IMR-90 (cell line): ENCODE results near the gene SPDYE2. TPM values are rescaled to one million over a fixed set of nuclear protein-coding genes. Genes with fewer than 3 reads are reported as not detected.
A peak's percentile ranks its signal among the peaks of the same experiment; 100 is the strongest.
"Not testable (repeated sequence)": the region's sequence is repeated elsewhere in the genome, so short reads cannot be mapped to it uniquely, and the experiment has no call there.

ENCODE experiments used
- ATAC-seq: fragments of 200-7000 bp; cut with Tn5 transposase; 2 replicates; pipeline ENCODE4 v1.9.1; 2020; ENCODE audit warnings: low read depth, mild to moderate bottlenecking, moderate library complexity
- BruUV-seq: library from RNA; stranded (reverse); fragments of 400-500 nt; replicated peaks from 2 replicates; lab custom pipeline; 2021; lab: Mats Ljungman, UMichigan
- CTCF ChIA-PET: fragments of 300-600 bp; formaldehyde crosslinking; extraction: SDS; loops from one replicate; lab custom pipeline; 2021; ENCODE audit warnings: antibody characterized with exemption; lab: Yijun Ruan, JAX
- POLR2A ChIA-PET: fragments of 300-600 bp; sonication (Branson Sonifier 250); formaldehyde crosslinking; loops from one replicate; lab custom pipeline; 2022; ENCODE audit warnings: antibody characterized with exemption; ENCODE audit not compliant: unreplicated experiment; lab: Charles Lee
- DNase-seq: peaks from one replicate; pipeline ENCODE4 v3.0.0; 2013
- H2AFZ ChIP-seq: replicated peaks from 2 replicates; pipeline ENCODE3; 2013; ENCODE audit warnings: low read length, mild to moderate bottlenecking; ENCODE audit not compliant: poor library complexity
- H2AK5ac ChIP-seq: 2 replicates; pipeline ENCODE4 v1.6.1; 2013; ENCODE audit warnings: low read depth, low read length, inconsistent platforms
- H2AK9ac ChIP-seq: replicated peaks from 2 replicates; pipeline ENCODE3; 2013; ENCODE audit warnings: mild to moderate bottlenecking, low read depth, low read length, moderate library complexity; ENCODE audit not compliant: poor library complexity
- H2BK120ac ChIP-seq: 2 replicates; pipeline ENCODE4 v1.6.1; 2013; ENCODE audit warnings: low read depth, low read length, inconsistent platforms
- H2BK15ac ChIP-seq: 3 replicates; pipeline ENCODE4 v1.6.1; 2013; ENCODE audit warnings: low read depth, low read length, inconsistent platforms
- H2BK20ac ChIP-seq: 2 replicates; pipeline ENCODE4 v1.6.1; 2013; ENCODE audit warnings: low read depth, mild to moderate bottlenecking, inconsistent platforms, low read length, moderate library complexity
- H2BK5ac ChIP-seq: 2 replicates; pipeline ENCODE4 v1.6.1; 2013; ENCODE audit warnings: mild to moderate bottlenecking, low read depth, low read length, inconsistent platforms; ENCODE audit not compliant: poor library complexity, severe bottlenecking
- H3K14ac ChIP-seq: replicated peaks from 2 replicates; pipeline ENCODE4 v1.6.1; 2013; ENCODE audit warnings: low read depth, low read length, inconsistent platforms
- H3K18ac ChIP-seq: 2 replicates; pipeline ENCODE4 v1.6.1; 2013; ENCODE audit warnings: low read depth, low read length, control low read depth
- H3K23ac ChIP-seq: 2 replicates; pipeline ENCODE4 v1.6.1; 2013; ENCODE audit warnings: low read depth, low read length, inconsistent platforms
- H3K27ac ChIP-seq: 2 replicates; pipeline ENCODE4 v1.5.1; 2013; ENCODE audit warnings: mild to moderate bottlenecking, control low read depth, low read length; ENCODE audit not compliant: insufficient read depth
- H3K27me3 ChIP-seq: 2 replicates; pipeline ENCODE4 v1.6.1; 2013; ENCODE audit warnings: low read length; ENCODE audit not compliant: control insufficient read depth, insufficient read depth
- H3K36me3 ChIP-seq: 2 replicates; pipeline ENCODE4 v1.6.1; 2013; ENCODE audit warnings: low read length, mixed read lengths; ENCODE audit not compliant: control insufficient read depth, insufficient read depth
- H3K4ac ChIP-seq: 2 replicates; pipeline ENCODE4 v1.6.1; 2013; ENCODE audit warnings: low read depth, low read length, inconsistent platforms
- H3K4me1 ChIP-seq: 2 replicates; pipeline ENCODE4 v1.6.1; 2013; ENCODE audit warnings: low read length, mixed read lengths; ENCODE audit not compliant: control insufficient read depth, insufficient read depth
- H3K4me2 ChIP-seq: 2 replicates; pipeline ENCODE4 v1.6.1; 2013; ENCODE audit warnings: low read depth, mild to moderate bottlenecking, control low read depth, low read length, moderate library complexity
- H3K4me3 ChIP-seq: 2 replicates; pipeline ENCODE4 v1.5.1; 2013; ENCODE audit warnings: low read depth, mild to moderate bottlenecking, control low read depth, low read length, moderate library complexity; ENCODE audit not compliant: insufficient read depth
- H3K56ac ChIP-seq: 2 replicates; pipeline ENCODE4 v1.6.1; 2013; ENCODE audit warnings: low read length, inconsistent platforms; ENCODE audit not compliant: insufficient read depth; ENCODE audit errors: extremely low read depth
- H3K79me1 ChIP-seq, 2 experiments: 2 replicates each; pipeline ENCODE4 v1.6.1; 2013; ENCODE audit warnings: low read length in 2 of 2, inconsistent platforms in 1 of 2, low read depth in 1 of 2
- H3K9ac ChIP-seq: 2 replicates; pipeline ENCODE4 v1.6.1; 2013; ENCODE audit warnings: low read depth, low read length, control low read depth
- H3K9me1 ChIP-seq: 2 replicates; pipeline ENCODE4 v1.6.1; 2013; ENCODE audit warnings: low read length, inconsistent platforms; ENCODE audit not compliant: insufficient read depth
- H3K9me3 ChIP-seq: 2 replicates; pipeline ENCODE4 v1.6.1; 2013; ENCODE audit warnings: low read length; ENCODE audit not compliant: control insufficient read depth, insufficient read depth
- H4K20me1 ChIP-seq: 2 replicates; pipeline ENCODE4 v1.6.1; 2013; ENCODE audit warnings: low read length, inconsistent platforms; ENCODE audit not compliant: insufficient read depth
- H4K5ac ChIP-seq: 2 replicates; pipeline ENCODE4 v1.6.1; 2013; ENCODE audit warnings: mild to moderate bottlenecking, low read depth, low read length, control low read depth
- H4K8ac ChIP-seq, 2 experiments: 2 replicates each; pipeline ENCODE4 v1.6.1; 2013; ENCODE audit warnings: low read depth in 2 of 2, low read length in 2 of 2, control low read depth in 1 of 2, inconsistent platforms in 1 of 2
- H4K91ac ChIP-seq: 2 replicates; pipeline ENCODE4 v1.6.1; 2013; ENCODE audit warnings: low read depth, low read length, inconsistent platforms; ENCODE audit not compliant: insufficient read depth
- WGBS, 2 experiments: methylation state at CpG; one replicate each; pipeline versions ENCODE4 v1.1.5 to v1.1.7; 2013; ENCODE audit warnings: missing lambda C conversion rate in 2 of 2; ENCODE audit not compliant: insufficient read length in 1 of 2; ENCODE audit errors: extremely low coverage in 2 of 2; 5-methylcytosine and 5-hydroxymethylcytosine counted together
- dilution Hi-C: fragments of 300-500 bp; cut with HindIII; formaldehyde crosslinking; loops from one replicate; pipeline ENCODE4 v1.14.3; 2018; ENCODE audit warnings: low sequenced_read_pairs; ENCODE audit not compliant: unreplicated experiment
- in situ Hi-C: fragments of 300-500 bp; cut with MboI; formaldehyde crosslinking; loops from 3 replicates; pipeline ENCODE4 v1.14.3; 2019; ENCODE audit warnings: low sequenced_read_pairs, inconsistent platforms, mixed read lengths
- intact Hi-C: fragments of 100-400 bp; cut with micrococcal nuclease; formaldehyde crosslinking; loops from 2 replicates; pipeline ENCODE4 v1.10.0; 2022
- polyA plus RNA-seq, 3 experiments: library from polyadenylated mRNA; depleted of rRNA; stranded (reverse); fragments of >200 nt; gene quantifications; 2 replicates each; pipeline ENCODE4 v1.2.3, GENCODE V29; 2012; ENCODE audit warnings: low replicate concordance in 1 of 3
- total RNA-seq: library from RNA; depleted of rRNA; stranded (reverse); fragments of >200 nt; gene quantifications from 2 replicates; pipeline ENCODE4 v1.2.3, GENCODE V29; 2012; rRNA removed

The SPDYE2 gene
- total and polyA plus RNA-seq, 2 of the 4 experiments (the other 2 are of a cell fraction), result not detected

DNA sequence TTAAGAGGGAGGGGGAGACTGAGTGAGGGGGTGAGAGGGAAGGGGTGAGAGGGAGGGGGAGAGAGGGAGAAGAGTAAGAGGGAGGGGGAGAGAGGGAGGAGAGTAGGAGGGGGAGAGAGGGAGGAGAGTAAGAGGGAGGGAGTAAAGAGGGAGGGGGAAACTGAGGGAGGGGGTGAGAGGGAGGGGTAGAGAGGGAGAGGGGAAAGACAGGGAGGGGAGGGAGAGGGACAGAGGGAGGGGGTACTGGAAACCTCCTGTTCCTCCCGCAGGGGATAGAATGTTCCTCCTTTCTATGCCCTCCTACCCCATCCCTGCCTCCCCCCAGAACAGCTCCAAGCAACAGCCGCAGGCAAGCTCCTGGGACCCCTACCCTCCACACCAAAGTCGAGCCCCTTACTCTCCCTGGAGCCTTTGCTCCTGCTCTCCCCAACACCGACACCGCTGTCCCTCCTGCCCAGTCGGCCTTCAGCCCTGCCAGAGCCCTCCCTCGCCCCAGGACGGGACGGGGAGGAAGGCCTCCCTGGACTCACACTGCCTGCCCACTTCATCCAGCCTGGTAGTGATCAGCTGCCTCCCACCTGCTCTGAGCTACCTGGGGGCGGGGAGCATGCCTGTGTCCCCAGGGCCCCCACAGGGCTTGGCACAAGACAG, 60.8 kb downstream of the SPDYE2 start:
- H3K4me2 ChIP-seq, result peak overlapping the region; percentile 55
- peak overlapping the region; percentile 83 for H2AK5ac ChIP-seq
- H2BK20ac ChIP-seq, H3K27me3 ChIP-seq, POLR2A ChIA-PET, H4K20me1 ChIP-seq, in situ Hi-C loops, intact Hi-C loops, H3K56ac ChIP-seq, CTCF ChIA-PET, H3K36me3 ChIP-seq, H2BK15ac ChIP-seq, H3K18ac ChIP-seq, H3K9ac ChIP-seq, H3K79me1 ChIP-seq, ATAC-seq, H2AK9ac ChIP-seq, BruUV-seq, H3K4me1 ChIP-seq, dilution Hi-C loops, H2AFZ ChIP-seq, H3K9me1 ChIP-seq, H3K9me3 ChIP-seq, H3K27ac ChIP-seq, H3K4me3 ChIP-seq: not testable (repeated sequence)
- peak overlapping the region; percentile 76; the same call in 1 of the 2 replicates for H4K91ac ChIP-seq
- peak overlapping the region; percentile 61; the same call in 1 of the 2 replicates for H2BK120ac ChIP-seq
- H4K5ac ChIP-seq, result 0 out of 2 replicates have a peak overlapping the region, but pooled peaks have one; percentile 9
- DNase-seq, result peak; percentile 0
- peak overlapping the region; percentile 29; the same call in 1 of the 2 replicates for H3K23ac ChIP-seq
- peak overlapping the region in 1 of 2 experiments; percentile 74; a peak in 1 of 4 replicates for H4K8ac ChIP-seq
- H2BK5ac ChIP-seq, result peak overlapping the region; percentile 49
- H3K14ac ChIP-seq, result 0 out of 2 replicates have a peak overlapping the region, but pooled peaks have one; percentile 82
- WGBS, 2 experiments, result 0% methylated on average over 1 of the region's 10 CpGs; no CpG with 5 or more reads in 1 of the 2 experiments
- peak overlapping the region; percentile 91 for H3K4ac ChIP-seq

Other genes starting within 250 kb of the SPDYE2 start
- not detected in 2 replicates for gene SPDYE6, start 194.8 kb upstream of the SPDYE2 start, total RNA-seq
- gene SPDYE6, start 194.8 kb upstream of the SPDYE2 start, polyA plus RNA-seq (2012; rRNA removed), result not detected in 2 replicates
- 6.5 and 9.4 TPM in 2 replicates for gene PRKRIP1, start 154.9 kb upstream of the SPDYE2 start, total RNA-seq
- 21.6 and 21.8 TPM in 2 replicates for gene PRKRIP1, start 154.9 kb upstream of the SPDYE2 start, polyA plus RNA-seq (2012; rRNA removed)
- 52.0 and 52.2 TPM in 2 replicates for gene ORAI2, start 117.7 kb upstream of the SPDYE2 start, total RNA-seq
- gene ORAI2, start 117.7 kb upstream of the SPDYE2 start, polyA plus RNA-seq (2012; rRNA removed), result 58.3 and 73.5 TPM in 2 replicates
- 6.1 and 7.2 TPM in 2 replicates for gene ALKBH4, start 86.4 kb upstream of the SPDYE2 start, total RNA-seq
- gene ALKBH4, start 86.4 kb upstream of the SPDYE2 start, polyA plus RNA-seq (2012; rRNA removed), result 7.4 and 8.1 TPM in 2 replicates
- gene LRWD1, start 86.2 kb upstream of the SPDYE2 start, total RNA-seq, result 13.3 and 20.3 TPM in 2 replicates
- 27.2 and 31.6 TPM in 2 replicates for gene LRWD1, start 86.2 kb upstream of the SPDYE2 start, polyA plus RNA-seq (2012; rRNA removed)
- gene POLR2J, start 72.3 kb upstream of the SPDYE2 start, total RNA-seq, result 20.8 and 31.1 TPM in 2 replicates
- gene POLR2J, start 72.3 kb upstream of the SPDYE2 start, polyA plus RNA-seq (2012; rRNA removed), result 92.6 and 134 TPM in 2 replicates
- gene RASA4B, start 33.4 kb upstream of the SPDYE2 start, total RNA-seq, result 1.8 and 3.3 TPM in 2 replicates
- gene RASA4B, start 33.4 kb upstream of the SPDYE2 start, polyA plus RNA-seq (2012; rRNA removed), result 7.7 and 9.3 TPM in 2 replicates
- 0.18 and 0.56 TPM in 2 replicates for gene UPK3BL2, start 7.5 kb upstream of the SPDYE2 start, total RNA-seq
- gene UPK3BL2, start 7.5 kb upstream of the SPDYE2 start, polyA plus RNA-seq (2012; rRNA removed), result 4.6 and 5.7 TPM in 2 replicates
- 13.1 and 14.2 TPM in 2 replicates for gene POLR2J3, start 21.4 kb downstream of the SPDYE2 start, total RNA-seq
- gene POLR2J3, start 21.4 kb downstream of the SPDYE2 start, polyA plus RNA-seq (2012; rRNA removed), result 9.3 and 14.7 TPM in 2 replicates
- gene RASA4, start 65.5 kb downstream of the SPDYE2 start, total RNA-seq, result 3.3 and 3.8 TPM in 2 replicates
- 18.6 and 21.4 TPM in 2 replicates for gene RASA4, start 65.5 kb downstream of the SPDYE2 start, polyA plus RNA-seq (2012; rRNA removed)
- 1.6 and 2.8 TPM in 2 replicates for gene UPK3BL1, start 91.6 kb downstream of the SPDYE2 start, total RNA-seq
- 21.1 and 23.9 TPM in 2 replicates for gene UPK3BL1, start 91.6 kb downstream of the SPDYE2 start, polyA plus RNA-seq (2012; rRNA removed)
- gene SPDYE2B, start 99.1 kb downstream of the SPDYE2 start, total RNA-seq, result not detected in 2 replicates
- not detected in 2 replicates for gene SPDYE2B, start 99.1 kb downstream of the SPDYE2 start, polyA plus RNA-seq (2012; rRNA removed)
- 0.83 and 1.3 TPM in 2 replicates for gene POLR2J2, start 120.4 kb downstream of the SPDYE2 start, total RNA-seq
- 1.3 and 1.6 TPM in 2 replicates for gene POLR2J2, start 120.4 kb downstream of the SPDYE2 start, polyA plus RNA-seq (2012; rRNA removed)
- 4.3 and 6.4 TPM in 2 replicates for gene FAM185A, start 197.8 kb downstream of the SPDYE2 start, total RNA-seq
- 3.0 and 3.6 TPM in 2 replicates for gene FAM185A, start 197.8 kb downstream of the SPDYE2 start, polyA plus RNA-seq (2012; rRNA removed)